ENCODE results near the gene ORC5. TPM values are rescaled to one million over a fixed set of nuclear protein-coding genes. Genes with fewer than 3 reads are reported as not detected.

The ORC5 gene
- total RNA-seq, 1 donor: 22.1 TPM

DNA sequence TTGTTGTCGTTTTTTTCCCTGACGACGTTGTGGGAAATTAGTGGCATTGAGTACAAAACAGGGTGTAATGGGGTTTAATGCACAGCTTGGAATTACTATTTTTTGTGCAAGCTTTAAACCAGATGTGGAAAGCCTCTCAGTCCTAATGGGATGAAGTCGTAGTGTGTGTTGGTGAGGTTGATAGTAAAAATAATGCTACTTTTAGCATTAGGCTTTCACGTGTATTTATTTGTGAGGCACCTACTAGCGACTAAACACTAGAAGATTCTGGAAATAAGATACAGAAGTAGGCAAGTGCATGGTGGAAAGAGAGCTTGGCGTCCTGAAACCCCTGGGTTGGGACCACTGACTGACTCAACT, 588 bp upstream of the ORC5 start:
- peak overlapping the region; percentile 97 for H3K4me3 ChIP-seq (ENCODE audit: insufficient read depth, low read length)
- no peaks in the 10 kb centered on the region for H3K27me3 ChIP-seq (ENCODE audit: insufficient read depth, low read length)
- peaks cover 2% of the 10 kb centered on the region for H3K36me3 ChIP-seq (ENCODE audit: insufficient read depth, low read length)
- H3K4me1 ChIP-seq (ENCODE audit: insufficient read depth, low read length): peaks cover 16% of the 10 kb centered on the region
- no peaks in the 10 kb centered on the region for H3K9me3 ChIP-seq (ENCODE audit: low read depth, low read length)
- peak overlapping the region; percentile 84 for H3K27ac ChIP-seq (ENCODE audit: low read depth, low read length)
- H2AFZ ChIP-seq (ENCODE audit: low read length): peak overlapping the region; percentile 95
- DNase-seq (ENCODE audit: insufficient read length, low spot score, missing footprints): peak; percentile 62
- peak overlapping the region; percentile 77 for H3K4me2 ChIP-seq (ENCODE audit: insufficient read depth, low read length)
- TF ChIP-seq, protein P1, sequence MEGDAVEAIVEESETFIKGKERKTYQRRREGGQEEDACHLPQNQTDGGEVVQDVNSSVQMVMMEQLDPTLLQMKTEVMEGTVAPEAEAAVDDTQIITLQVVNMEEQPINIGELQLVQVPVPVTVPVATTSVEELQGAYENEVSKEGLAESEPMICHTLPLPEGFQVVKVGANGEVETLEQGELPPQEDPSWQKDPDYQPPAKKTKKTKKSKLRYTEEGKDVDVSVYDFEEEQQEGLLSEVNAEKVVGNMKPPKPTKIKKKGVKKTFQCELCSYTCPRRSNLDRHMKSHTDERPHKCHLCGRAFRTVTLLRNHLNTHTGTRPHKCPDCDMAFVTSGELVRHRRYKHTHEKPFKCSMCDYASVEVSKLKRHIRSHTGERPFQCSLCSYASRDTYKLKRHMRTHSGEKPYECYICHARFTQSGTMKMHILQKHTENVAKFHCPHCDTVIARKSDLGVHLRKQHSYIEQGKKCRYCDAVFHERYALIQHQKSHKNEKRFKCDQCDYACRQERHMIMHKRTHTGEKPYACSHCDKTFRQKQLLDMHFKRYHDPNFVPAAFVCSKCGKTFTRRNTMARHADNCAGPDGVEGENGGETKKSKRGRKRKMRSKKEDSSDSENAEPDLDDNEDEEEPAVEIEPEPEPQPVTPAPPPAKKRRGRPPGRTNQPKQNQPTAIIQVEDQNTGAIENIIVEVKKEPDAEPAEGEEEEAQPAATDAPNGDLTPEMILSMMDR (IDR thresholded peaks at IDR 0.05; ENCODE audit: extremely low read depth, low read depth, low read length): no peak
- no peaks in the 10 kb centered on the region for H4K20me1 ChIP-seq (ENCODE audit: insufficient read depth, low read length)
- H3K79me2 ChIP-seq (ENCODE audit: insufficient read depth, low read length): peaks cover 36% of the 10 kb centered on the region

DNA sequence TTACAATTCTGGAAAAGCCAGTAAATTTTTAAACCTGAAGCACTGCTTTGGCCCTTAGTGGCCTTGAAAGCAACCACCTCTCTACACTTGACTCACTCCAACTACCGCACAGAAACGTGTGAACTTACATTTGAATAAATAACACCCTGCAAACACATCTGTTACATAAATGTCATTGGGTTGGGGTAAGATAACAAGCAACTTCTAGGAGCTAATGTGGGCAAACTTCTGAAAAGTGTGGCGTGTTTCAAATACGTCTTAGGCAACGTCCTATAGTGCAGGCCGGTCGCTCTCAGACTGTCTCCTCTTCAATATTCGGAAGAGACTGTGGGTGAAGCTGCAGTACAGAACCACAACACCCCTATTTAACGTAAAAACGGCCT, 474 bp downstream of the ORC5 start:
- Histone ChIP-seq H3K36me3 (ENCODE audit: insufficient read depth, low read length) (peaks cover 11% of the 10 kb centered on the region), H3K4me3 (ENCODE audit: insufficient read depth, low read length) (peak overlapping the region; percentile 97), H3K4me2 (ENCODE audit: insufficient read depth, low read length) (peak overlapping the region; percentile 77), H3K27me3 (ENCODE audit: insufficient read depth, low read length) (no peaks in the 10 kb centered on the region), H2AFZ (ENCODE audit: low read length) (peak overlapping the region; percentile 95), H4K20me1 (ENCODE audit: insufficient read depth, low read length) (no peaks in the 10 kb centered on the region), H3K4me1 (ENCODE audit: insufficient read depth, low read length) (peaks cover 16% of the 10 kb centered on the region), H3K9me3 (ENCODE audit: low read depth, low read length) (no peaks in the 10 kb centered on the region), H3K79me2 (ENCODE audit: insufficient read depth, low read length) (peaks cover 45% of the 10 kb centered on the region), H3K27ac (ENCODE audit: low read depth, low read length) (peak overlapping the region; percentile 84)
- DNase-seq (ENCODE audit: insufficient read length, low spot score, missing footprints): no peak
- TF ChIP-seq, protein P1 (IDR thresholded peaks at IDR 0.05; ENCODE audit: extremely low read depth, low read depth, low read length): no peak

DNA sequence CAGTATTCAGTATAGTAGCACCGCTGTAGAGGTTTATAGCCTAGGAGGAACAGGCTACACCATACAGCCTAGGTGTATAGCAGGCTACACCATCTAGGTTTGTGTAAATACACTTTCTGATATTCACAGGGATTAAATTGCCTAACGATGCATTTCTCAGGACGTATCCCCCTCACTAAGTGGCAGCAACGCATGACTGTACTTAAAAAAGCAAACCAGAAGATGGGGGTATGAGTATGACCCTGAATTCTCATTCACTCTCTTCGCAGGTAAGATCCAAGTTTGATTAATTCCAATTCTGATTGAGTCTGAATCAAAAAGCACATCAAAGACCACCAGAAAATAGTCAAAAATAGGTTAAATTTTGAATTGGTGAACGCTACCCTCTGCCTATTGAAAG, 972 bp downstream of the ORC5 start:
- TF ChIP-seq, protein P1 (IDR thresholded peaks at IDR 0.05; ENCODE audit: extremely low read depth, low read depth, low read length): no peak
- peak overlapping the region; percentile 84 for H3K27ac ChIP-seq (ENCODE audit: low read depth, low read length)
- peak overlapping the region; percentile 95 for H2AFZ ChIP-seq (ENCODE audit: low read length)
- no peak for DNase-seq (ENCODE audit: insufficient read length, low spot score, missing footprints)
- no peaks in the 10 kb centered on the region for H3K9me3 ChIP-seq (ENCODE audit: low read depth, low read length)
- H3K4me3 ChIP-seq (ENCODE audit: insufficient read depth, low read length): peak overlapping the region; percentile 97
- no peaks in the 10 kb centered on the region for H3K27me3 ChIP-seq (ENCODE audit: insufficient read depth, low read length)
- H3K4me1 ChIP-seq (ENCODE audit: insufficient read depth, low read length): peaks cover 16% of the 10 kb centered on the region
- peaks cover 45% of the 10 kb centered on the region for H3K79me2 ChIP-seq (ENCODE audit: insufficient read depth, low read length)
- peaks cover 11% of the 10 kb centered on the region for H3K36me3 ChIP-seq (ENCODE audit: insufficient read depth, low read length)
- H3K4me2 ChIP-seq (ENCODE audit: insufficient read depth, low read length): peak overlapping the region; percentile 77
- no peaks in the 10 kb centered on the region for H4K20me1 ChIP-seq (ENCODE audit: insufficient read depth, low read length)

DNA sequence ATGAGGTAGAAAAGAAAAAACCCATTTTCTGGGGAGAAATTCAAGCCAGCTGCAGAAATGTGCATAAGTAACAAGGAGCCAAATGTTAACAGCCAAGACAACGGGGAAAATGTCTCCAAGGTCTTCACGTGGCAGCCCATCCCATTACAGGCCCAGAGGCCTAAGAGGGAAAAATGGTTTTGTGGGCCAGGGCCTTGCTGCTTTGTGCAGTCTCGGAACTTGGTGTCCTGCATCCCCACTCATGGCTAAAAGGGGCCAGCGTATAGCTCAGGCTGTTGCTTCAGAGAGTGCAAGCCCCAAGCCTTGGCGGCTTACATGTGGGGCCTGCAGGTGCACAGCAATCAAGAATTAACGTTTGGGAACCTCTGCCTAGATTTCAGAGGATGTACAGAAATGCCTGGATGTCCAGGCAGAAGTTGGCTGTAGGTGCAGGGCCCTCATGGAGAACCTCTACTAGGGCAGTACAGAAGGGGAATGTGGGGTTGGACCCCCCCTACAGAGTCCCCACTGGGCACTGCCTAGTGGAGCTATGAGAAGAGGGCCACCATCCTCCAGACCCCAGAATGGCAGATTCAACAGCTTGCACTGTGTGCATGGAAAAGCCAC, 9.0 kb downstream of the ORC5 start:
- no peak overlapping the region for H3K4me2 ChIP-seq (ENCODE audit: insufficient read depth, low read length)
- H3K79me2 ChIP-seq (ENCODE audit: insufficient read depth, low read length): peaks cover 12% of the 10 kb centered on the region
- TF ChIP-seq, protein P1 (IDR thresholded peaks at IDR 0.05; ENCODE audit: extremely low read depth, low read depth, low read length): no peak
- H3K27ac ChIP-seq (ENCODE audit: low read depth, low read length): no peak overlapping the region
- no peaks in the 10 kb centered on the region for H4K20me1 ChIP-seq (ENCODE audit: insufficient read depth, low read length)
- no peak overlapping the region for H3K4me3 ChIP-seq (ENCODE audit: insufficient read depth, low read length)
- H2AFZ ChIP-seq (ENCODE audit: low read length): no peak overlapping the region
- no peaks in the 10 kb centered on the region for H3K4me1 ChIP-seq (ENCODE audit: insufficient read depth, low read length)
- peaks cover 50% of the 10 kb centered on the region for H3K36me3 ChIP-seq (ENCODE audit: insufficient read depth, low read length)
- no peak for DNase-seq (ENCODE audit: insufficient read length, low spot score, missing footprints)
- H3K9me3 ChIP-seq (ENCODE audit: low read depth, low read length): no peaks in the 10 kb centered on the region
- H3K27me3 ChIP-seq (ENCODE audit: insufficient read depth, low read length): no peaks in the 10 kb centered on the region

Data from osteoblast (primary cell).